ENCODE measurements around the gene YAF2.
A peak's percentile ranks its signal among the peaks of the same experiment; 100 is the strongest.

Gene YAF2, protein sequence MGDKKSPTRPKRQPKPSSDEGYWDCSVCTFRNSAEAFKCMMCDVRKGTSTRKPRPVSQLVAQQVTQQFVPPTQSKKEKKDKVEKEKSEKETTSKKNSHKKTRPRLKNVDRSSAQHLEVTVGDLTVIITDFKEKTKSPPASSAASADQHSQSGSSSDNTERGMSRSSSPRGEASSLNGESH

DNA sequence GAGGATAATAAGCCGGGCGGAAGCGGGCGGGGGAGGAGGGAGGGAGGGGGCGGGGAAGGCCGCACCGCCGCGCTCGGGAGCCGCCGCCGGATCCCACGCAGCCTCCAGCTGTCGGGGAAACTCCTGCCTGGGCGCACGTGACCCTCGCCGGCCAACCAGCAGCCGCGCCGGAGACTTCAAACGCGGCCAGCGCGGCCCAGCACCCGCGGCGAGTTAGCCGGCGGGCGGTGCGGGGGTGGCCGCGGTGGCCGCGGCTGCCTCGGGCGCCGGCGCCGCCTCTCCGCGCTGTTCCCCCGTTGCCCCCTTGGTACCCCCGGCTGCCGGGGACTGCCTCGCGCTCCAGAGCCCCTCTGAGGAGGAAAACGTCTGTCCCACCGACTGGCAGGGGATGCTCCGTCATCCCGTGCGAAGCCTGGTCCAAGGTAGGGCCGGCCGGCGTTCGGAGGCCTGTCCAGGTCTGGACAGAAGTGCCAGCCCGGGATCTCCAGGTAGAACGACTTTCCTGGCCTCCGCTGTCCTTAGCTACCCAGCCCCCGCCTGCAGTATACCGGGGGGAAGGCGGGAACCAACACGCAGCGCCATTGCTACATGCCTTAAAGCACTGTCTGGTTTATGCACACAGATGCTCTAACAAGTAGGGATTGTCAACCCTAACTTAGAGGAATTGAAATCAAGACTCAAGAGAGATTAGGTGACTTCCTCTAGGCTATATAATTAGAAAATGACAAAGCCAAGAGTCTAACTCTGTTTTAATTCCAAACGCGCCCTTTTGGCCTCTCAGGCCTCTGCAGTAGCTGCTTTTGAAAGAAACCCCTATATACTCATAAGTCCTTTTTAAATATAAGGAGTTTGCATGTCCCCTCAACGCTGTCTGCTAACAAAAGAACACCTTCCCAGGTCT is at the start of gene YAF2:
Gene YAF2, minus strand, starts transcription at position 9 of the 901 bp plus-strand sequence. CDS start 68 bp downstream, outside the sequence.
- H3K4me3 ChIP-seq (ENCODE audit: low read length) = peak within 1 kb of the TSS; percentile 91
- no peak for TF ChIP-seq ZNF274 (IDR thresholded peaks at IDR 0.05; ENCODE audit: low read depth, low read length)

DNA sequence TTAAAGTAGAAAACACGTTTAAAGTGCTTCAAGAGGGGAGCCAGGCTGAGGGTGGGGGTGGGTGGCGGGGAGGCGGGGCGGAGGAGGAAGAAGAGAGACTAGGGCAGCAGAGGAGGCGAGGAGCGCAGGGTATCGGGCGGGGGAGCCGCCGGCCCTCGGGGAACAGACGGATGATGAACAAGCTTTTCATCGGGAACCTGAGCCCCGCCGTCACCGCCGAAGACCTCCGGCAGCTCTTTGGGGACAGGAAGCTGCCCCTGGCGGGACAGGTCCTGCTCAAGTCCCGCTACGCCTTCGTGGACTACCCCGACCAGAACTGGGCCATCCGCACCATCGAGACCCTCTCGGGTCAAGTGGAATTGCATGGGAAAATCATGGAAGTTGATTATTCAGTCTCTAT is 48.7 kb upstream of the YAF2 start:
- no peak overlapping the region for H3K4me3 ChIP-seq (ENCODE audit: low read length)
- TF ChIP-seq ZNF274 (IDR thresholded peaks at IDR 0.05; ENCODE audit: low read depth, low read length) = no peak

DNA sequence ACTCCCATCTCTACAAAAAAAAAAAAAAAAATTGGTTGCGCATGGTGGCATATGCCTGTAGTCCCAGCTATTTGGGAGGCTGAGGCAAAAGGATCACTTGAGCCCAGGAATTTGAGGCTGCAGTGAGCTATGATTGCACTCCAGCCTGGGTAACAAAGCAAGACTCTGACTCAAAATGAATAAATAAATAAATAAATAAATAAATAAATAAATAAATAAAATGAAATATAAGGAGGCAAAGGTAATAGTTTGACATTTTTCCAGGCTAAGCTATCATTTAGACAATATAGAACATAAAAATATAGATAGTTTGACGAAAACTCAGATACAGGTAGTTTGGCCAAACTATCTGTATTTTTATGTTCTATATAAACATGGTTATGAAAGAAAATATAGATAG is 47.4 kb upstream of the YAF2 start:
- H3K4me3 ChIP-seq (ENCODE audit: low read length) = no peak overlapping the region
- TF ChIP-seq ZNF274 (IDR thresholded peaks at IDR 0.05; ENCODE audit: low read depth, low read length) = no peak

DNA sequence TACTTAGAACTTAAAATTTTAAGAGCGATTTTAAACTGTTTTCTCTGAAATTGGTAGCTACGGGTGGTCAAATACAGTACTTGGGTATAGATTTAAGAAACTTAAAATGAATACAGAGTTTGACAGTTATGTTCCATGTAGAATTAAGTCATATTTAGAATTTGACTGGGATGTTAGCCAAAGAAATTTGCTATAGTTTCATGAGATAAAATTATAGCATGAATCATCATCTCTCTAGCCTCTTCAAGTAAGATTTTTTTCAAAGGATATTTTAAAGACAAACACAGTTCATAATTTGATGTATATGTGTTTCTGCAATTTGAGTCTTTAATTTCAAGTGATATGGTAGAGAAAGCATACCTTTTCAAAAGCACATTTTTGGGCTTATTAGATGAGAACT is 46.8 kb upstream of the YAF2 start:
- H3K4me3 ChIP-seq (ENCODE audit: low read length) = no peak overlapping the region
- no peak for TF ChIP-seq ZNF274 (IDR thresholded peaks at IDR 0.05; ENCODE audit: low read depth, low read length)

DNA sequence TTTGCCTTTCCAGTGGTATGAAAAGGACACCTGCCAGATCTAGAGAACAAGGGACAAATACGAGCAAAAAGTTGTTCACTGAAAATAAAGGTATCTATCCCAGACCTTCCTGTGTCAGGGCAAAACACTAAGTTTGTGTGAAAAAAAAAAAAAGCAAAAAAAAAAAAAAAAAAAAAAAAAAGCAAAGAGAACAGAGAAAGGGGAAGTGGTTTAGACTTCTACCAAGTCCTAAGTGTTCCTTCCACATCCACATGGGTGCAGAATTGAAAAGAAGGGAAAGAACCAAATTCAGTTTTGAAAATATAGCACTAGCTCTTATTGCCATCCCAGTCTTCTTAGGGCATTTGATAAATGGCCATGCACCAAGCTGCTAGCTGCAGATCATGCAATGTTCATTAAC is 46.1 kb upstream of the YAF2 start:
- no peak overlapping the region for H3K4me3 ChIP-seq (ENCODE audit: low read length)
- no peak for TF ChIP-seq ZNF274 (IDR thresholded peaks at IDR 0.05; ENCODE audit: low read depth, low read length)

DNA sequence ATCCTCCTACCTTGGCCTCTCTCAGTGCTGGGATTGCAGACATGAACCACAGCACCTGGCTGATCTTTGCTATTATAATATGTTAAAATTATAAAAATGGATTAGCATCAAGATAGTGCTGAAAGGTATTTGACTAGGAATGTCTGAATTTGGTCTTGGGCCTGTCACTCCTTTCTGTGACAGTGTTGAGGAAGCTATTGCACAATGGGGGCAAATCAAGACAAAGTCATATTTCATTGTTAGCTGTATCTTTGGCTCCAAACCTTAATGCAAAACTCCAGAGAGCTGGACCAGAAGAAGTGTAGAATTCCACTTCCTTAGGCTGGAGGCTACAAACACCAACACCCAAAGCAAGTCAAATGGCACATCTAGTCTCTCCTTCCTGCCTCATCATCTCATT is 45.7 kb upstream of the YAF2 start:
- no peak for TF ChIP-seq ZNF274 (IDR thresholded peaks at IDR 0.05; ENCODE audit: low read depth, low read length)
- H3K4me3 ChIP-seq (ENCODE audit: low read length) = no peak overlapping the region

DNA sequence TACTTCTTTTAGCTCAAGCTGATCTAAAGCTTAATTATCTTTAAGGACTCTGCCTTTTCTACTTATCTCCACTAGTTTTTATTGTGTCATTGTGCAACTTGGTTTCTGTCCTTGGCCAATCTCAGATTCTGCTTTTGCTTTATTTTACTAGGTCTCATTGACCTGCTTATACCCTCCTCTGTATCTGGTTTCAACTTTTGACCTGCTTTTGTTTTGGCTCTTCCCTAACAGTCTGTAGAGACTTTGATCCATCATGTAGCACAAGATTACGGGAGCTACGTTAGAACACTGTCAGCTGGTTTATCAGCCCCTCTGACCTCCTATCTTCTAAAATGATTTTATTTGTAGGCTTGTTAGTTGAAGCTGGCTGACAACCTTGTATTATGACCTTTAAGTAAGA is 44.2 kb upstream of the YAF2 start:
- TF ChIP-seq ZNF274 (IDR thresholded peaks at IDR 0.05; ENCODE audit: low read depth, low read length) = no peak
- no peak overlapping the region for H3K4me3 ChIP-seq (ENCODE audit: low read length)

DNA sequence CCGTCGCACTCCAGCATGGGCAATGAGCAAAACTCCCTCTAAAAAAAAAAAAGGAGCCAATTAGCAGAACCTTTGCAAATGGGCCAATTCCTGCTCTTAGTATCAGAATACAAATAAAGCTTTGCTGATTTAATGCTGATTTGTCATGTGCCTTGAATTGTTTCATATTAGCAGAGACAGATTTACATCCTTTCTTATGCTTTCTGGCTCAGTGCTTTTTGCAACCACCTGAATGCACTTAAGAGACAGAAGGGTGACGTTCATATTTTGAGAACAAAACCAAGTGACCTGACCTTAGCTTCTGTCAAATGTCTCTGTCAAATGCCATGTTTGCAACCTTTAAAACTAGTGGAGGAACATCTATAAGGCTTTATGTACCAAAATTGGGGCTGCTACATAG is 43.8 kb upstream of the YAF2 start:
- TF ChIP-seq ZNF274 (IDR thresholded peaks at IDR 0.05; ENCODE audit: low read depth, low read length) = no peak
- no peak overlapping the region for H3K4me3 ChIP-seq (ENCODE audit: low read length)

DNA sequence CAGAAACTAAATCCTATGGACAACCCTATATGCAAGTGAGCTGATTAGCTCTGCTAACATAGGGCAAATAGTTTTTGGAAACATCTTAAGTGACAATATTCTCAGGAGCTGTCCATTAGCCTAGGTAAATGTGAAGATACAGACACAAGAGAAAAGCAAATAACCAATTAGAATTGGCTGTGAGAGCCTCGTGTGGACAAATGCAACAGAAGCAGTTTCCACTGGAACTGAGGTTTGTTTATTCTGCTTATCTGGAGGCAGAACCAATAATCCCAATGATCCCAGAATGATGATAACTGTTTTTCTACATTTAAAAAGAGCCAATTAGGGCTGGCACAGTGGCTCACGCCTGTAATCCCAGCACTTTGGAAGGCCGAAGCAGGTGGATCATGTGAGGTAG is 43.2 kb upstream of the YAF2 start:
- no peak for TF ChIP-seq ZNF274 (IDR thresholded peaks at IDR 0.05; ENCODE audit: low read depth, low read length)
- H3K4me3 ChIP-seq (ENCODE audit: low read length) = no peak overlapping the region

DNA sequence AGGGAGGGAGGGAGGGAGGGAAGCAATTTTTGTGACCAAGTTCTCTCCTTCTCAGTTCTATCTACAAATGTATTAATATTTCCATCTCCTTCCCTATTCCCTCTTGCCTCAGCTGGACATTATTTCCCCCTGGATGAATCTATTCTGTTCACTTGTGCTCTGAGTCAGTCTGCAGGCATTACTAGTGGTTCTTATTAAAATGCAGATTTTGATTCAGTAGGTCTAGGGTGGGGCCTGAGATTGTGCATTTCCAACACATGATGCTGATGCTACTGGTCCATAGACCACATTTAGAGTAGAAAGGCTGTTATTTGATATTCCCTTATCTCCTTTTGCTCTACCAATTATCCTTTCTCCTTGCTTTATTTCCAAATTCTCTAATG is 40.1 kb upstream of the YAF2 start:
- no peak overlapping the region for H3K4me3 ChIP-seq (ENCODE audit: low read length)
- no peak for TF ChIP-seq ZNF274 (IDR thresholded peaks at IDR 0.05; ENCODE audit: low read depth, low read length)

DNA sequence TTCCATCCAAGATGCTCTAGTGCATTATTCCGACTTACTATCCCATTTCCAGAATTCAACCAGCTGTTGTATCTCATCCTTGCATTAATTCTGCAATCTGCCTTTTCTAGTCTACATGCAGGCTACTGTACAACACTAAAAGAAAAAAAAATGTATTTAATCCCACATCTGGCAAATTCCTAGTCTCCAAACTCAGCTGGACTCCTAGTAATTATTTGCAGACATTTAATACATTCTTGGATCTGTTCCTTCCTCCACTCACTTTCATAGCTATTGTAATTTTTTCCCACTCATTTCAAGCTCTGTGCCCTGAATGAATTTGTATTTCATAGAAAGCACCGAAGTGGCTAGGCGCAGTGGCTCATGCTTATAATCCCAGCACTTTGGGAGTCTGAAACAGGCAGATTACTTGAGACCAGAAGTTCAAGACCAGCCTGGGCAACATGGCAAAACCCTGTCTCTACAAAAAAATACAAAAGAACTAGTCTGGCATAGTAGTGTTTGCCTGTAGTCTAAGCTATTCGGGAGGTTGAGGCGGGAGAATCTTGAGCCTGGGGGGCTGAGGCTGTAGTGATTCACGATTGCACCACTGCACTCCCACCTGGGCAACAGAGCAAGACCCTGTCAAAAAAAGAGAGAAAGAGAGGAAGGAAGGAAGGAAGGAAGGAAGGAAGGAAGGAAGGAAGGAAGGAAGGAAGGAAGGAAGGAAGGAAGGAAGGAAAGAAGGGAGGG is 39.5 kb upstream of the YAF2 start:
- no peak for TF ChIP-seq ZNF274 (IDR thresholded peaks at IDR 0.05; ENCODE audit: low read depth, low read length)
- H3K4me3 ChIP-seq (ENCODE audit: low read length) = no peak overlapping the region

DNA sequence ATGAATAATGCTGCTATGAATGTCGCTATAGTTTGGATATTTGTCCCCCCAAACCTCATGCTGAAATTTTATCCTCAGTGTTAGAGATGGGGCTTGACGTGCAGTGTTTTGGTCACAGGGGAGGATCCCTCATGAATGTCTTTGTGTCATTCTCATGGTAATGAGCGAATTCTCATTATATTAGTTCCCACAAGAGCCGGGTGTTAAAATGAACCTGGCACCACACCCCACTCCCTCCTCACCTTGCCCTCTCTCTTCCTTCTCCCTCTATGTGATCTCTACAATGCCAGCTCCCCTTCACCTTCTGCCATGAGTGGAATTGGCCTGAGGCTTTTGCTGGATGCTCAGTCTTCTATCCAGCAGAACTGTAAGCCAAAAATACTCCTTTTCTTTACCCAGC is 37.5 kb upstream of the YAF2 start:
- H3K4me3 ChIP-seq (ENCODE audit: low read length) = no peak overlapping the region
- no peak for TF ChIP-seq ZNF274 (IDR thresholded peaks at IDR 0.05; ENCODE audit: low read depth, low read length)

DNA sequence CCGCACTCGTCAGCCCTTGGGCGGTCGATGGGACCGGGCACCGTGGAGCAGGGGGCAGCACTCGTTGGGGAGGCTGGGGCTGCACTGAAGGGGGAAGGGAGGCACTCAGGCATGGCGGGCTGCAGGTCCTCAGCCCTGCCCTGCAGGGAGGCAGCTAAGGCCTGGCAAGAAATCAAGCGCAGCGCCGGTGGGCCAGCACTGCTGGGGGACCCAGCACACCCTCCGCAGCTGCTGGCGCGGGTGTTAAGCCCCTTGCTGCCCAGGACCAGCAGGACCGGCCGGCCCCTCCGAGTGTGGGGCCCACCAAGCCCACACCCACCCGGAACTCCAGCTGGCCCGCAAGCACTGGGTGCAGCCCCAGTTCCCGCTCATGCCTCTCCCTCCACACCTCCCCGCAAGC is 35.7 kb upstream of the YAF2 start:
- no peak overlapping the region for H3K4me3 ChIP-seq (ENCODE audit: low read length)
- no peak for TF ChIP-seq ZNF274 (IDR thresholded peaks at IDR 0.05; ENCODE audit: low read depth, low read length)

DNA sequence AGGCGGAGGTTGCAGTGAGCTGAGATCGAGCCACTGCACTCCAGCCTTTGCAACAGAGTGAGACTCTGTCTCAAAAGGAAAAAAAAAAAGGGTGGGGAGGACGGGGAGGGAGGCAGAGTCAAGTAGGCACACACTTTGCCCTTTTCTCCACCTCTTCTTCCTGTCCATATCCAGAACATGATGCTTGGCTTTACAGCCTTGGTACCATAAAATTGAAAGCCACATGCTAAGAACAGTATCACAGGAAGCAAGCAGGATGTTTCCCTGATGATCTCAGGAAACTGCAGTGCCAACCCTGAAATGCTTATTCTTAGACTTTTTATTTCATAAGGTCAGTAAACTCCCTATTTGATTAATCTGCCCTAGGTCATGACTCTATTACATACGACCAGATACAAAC is 32.5 kb upstream of the YAF2 start:
- TF ChIP-seq ZNF274 (IDR thresholded peaks at IDR 0.05; ENCODE audit: low read depth, low read length) = no peak
- H3K4me3 ChIP-seq (ENCODE audit: low read length) = no peak overlapping the region

Data from GM08714 (cell line).